ENCODE data around the gene IFRD1.

IFRD1 gene

GRCh38 chr7:112449902-112450806 lies at the start of gene IFRD1:
IFRD1 (plus strand) TSS chr7:112450460; CDS start chr7:112450689, 229 bp downstream.
- DNase-seq (ENCODE audit: low read depth in 2 of 2), result peak; percentile 99 to 100

GRCh38 chr7:112404321-112404720 lies 45.9 kb upstream of the IFRD1 start:
- no peak for DNase-seq (ENCODE audit: low read depth in 2 of 2)

- no peak for DNase-seq (ENCODE audit: low read depth in 2 of 2)
Measured at GRCh38 chr7:112405286-112405685, 45.0 kb upstream of the IFRD1 start.

DNA sequence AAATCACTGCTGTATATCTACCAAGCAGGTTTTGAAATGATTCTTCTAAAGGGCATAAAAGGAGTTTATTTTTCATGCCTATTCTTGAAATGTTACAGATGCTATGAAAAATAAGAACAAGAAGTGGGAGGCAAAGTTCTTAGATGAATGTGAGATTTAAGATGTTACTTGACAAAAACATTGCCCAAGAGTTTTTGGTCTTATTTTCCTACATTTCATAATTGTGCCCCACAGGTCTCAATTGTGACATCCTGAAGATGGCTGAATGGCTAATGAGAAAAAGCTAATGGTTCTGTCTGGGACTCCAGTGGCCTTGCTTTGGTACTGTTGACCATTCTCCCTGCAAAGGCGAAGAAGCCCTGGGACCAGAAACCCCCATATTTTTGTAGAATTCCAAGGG lies 43.0 kb upstream of the IFRD1 start:
- DNase-seq (ENCODE audit: low read depth in 2 of 2), result no peak

DNA sequence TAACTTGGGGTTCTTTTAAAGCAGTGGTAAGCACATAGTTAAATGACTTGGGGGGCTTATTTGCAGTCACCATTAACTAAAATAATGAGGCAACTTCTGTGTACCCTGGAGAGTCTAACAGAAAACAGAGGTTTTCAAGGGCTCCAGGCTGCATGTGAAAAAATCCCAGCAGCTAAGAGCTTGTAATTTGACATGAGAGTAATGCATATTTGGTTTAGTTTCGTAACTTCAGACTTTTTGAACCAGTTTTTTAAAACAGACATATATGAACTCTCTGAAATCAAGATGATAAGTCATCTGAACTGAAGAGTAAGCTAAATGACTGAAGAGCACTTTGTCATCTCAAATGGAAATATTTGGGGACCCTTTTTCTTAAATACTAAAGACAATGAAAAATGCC lies 40.2 kb upstream of the IFRD1 start:
- DNase-seq (ENCODE audit: low read depth in 2 of 2), result no peak

- no peak for DNase-seq (ENCODE audit: low read depth in 2 of 2)
Measured at GRCh38 chr7:112411186-112411795, 39.0 kb upstream of the IFRD1 start.

DNA sequence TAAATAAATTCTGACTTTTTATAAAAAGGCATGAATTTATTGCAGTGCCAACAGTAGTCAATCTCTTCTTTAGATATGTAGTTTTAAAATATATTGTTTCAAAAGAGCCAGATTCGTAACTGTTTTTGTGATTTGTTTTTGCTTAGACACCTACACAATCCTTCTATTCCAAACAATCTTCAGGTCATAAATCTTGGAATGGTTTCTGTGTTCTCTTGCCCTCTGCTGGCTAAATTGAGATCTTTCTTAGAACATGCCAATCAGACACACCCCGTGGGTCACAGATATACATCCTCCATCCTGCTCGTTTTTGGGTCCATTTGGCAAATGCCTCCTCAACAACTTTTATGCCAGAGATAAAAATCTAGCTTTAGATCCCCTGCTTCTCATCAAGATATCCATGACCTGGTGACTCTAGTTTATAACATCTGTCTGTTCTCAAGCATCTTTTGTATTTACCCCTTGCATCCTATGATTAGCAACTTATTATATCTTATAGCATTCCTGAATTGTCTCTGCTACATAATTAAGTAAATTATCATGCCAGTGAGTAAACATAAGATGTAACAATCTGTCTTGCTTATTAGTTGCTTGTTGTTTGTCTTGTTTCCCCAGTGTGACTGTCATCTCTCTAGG lies 35.3 kb upstream of the IFRD1 start:
- no peak for DNase-seq (ENCODE audit: low read depth in 2 of 2)

DNA sequence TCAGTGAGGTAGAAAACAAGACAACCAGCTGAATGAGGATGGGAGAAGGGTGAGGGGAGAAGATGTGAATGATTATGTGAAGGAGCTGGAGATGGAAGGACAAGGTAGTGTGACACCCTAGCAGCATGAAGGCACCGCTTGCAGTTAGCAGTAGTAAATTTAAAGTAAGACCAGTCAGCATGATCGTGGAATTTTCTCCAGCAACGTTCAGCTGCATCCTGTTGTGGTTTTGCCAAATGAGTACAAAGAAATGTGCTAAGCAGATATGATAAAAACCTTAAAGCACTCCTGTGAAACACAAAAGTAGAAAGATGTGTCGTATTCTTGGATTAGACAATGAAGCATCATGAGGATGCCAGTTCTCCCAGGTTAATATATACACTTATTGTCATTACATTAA lies 34.1 kb upstream of the IFRD1 start:
- no peak for DNase-seq (ENCODE audit: low read depth in 2 of 2)

GRCh38 chr7:112419543-112420130 lies 30.6 kb upstream of the IFRD1 start:
- DNase-seq (ENCODE audit: low read depth in 2 of 2), result no peak

DNA sequence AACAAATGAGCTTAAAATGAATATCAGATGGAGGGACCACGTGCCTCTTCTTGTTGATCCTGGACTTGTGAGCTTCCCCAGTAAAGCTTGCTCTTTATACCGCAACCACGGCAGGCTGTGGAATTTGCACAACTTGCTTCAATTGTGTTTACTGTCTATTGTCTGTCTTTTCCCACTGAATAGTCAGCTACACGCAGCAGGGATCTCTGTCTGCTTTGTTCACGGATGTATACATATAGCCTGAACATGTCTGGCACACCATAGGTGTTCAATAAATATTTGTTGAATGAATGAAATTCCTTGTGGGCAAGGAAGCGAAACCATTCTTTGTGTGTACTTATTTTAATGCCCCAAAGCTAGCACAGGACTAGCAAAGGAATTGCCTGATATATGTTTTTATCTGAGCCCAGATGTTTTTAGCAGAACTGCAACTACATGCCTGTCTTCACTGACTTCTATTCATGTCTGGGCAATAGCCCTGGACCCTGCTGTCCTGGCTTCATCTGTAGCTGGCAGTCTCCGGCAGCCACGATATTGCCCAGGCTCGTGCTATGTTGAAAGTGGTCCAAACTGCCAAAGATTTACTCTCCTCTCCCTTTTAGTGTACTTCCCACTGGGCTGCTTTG lies 29.9 kb upstream of the IFRD1 start:
- no peak for DNase-seq (ENCODE audit: low read depth in 2 of 2)

- no peak for DNase-seq (ENCODE audit: low read depth in 2 of 2)
Measured at GRCh38 chr7:112421666-112422486, 28.4 kb upstream of the IFRD1 start.

DNA sequence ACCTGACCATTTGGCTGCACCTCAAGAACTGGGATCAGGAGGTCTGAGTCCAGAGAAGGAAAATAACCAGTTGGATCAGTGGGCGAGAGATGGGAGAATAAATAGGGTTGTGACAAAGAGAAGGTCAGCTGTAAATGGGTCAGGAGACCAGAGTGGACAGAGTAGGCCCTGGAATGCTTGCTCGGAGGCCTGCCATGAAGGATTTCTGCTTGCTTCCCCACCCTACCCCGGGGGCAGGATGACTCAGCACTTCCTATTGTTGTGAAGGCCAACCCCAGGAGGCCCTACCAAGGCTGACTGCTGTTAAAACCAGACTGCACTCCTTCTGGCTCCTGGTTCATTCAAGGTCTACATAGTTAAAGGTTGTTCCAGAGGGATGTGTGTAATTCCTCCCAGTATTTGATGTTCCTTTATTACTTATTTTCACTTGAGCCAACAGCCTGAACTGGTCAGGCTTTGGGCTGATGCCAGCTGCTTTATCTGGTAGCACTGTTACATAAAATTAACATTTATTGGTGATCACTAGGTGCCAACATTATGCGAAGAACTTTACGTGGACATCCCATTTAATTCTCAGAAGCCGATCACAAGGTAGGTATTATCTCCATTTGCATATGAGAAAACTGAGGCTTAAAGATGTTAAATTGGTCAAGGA lies 27.3 kb upstream of the IFRD1 start:
- no peak for DNase-seq (ENCODE audit: low read depth in 2 of 2)

DNA sequence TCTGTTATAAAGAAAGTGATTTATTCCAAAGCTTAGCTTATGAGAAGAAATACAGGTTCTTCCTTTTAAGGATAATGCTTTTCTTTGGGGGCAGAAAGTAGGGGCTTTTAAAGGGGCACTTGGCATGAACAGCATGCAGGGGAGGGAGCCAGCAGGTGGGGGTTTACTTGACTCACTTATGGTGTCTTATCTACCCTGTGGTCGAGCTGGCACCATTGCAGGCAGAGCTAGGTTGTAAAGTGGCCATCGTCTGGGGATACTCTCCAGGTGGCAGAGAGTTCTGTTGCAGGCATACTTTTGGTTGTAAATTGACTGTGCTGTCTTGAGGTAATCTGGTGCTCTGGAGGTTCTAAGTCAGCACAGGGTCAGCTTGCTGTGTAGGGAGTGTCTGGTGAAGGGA lies 26.3 kb upstream of the IFRD1 start:
- DNase-seq (ENCODE audit: low read depth in 2 of 2), result no peak

DNA sequence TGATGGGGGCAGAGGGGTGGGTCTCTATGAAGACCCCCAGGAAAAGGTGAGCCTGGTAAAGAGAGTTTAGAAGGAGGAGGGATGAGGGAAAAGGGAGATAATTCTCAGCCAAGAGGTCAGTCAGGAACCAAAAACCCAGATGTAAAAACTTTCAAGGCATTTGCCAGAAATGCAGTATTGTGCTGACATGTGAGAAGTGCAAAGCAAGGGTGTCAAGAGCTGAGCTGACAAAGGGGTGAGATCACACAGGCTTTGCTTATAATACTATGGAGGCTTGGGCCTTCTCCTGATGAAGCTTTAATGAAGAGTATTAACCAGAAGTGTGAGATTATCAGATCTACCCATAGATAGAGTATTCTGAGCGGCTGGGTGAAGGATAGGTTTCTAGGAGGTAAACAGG lies 22.3 kb upstream of the IFRD1 start:
- DNase-seq (ENCODE audit: low read depth in 2 of 2), result no peak

DNA sequence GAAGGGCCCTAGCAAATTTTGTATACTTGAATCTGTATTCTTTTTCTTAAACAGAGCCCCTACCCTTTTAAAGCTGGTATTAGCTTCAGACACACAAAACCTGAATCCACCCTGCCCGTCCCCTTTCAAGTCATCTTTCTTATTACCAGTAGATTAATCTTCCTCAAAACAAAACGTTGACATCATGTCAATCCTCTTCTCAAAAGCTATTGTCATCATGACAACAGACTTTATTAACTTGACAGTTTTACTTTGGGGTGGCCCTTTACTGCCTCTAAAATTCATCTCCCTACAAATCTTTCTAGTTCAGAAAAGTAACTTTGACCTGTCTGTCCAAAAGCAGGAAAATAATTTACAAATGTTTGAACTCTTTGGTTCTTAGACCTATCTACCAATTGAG lies 21.5 kb upstream of the IFRD1 start:
- DNase-seq (ENCODE audit: low read depth in 2 of 2), result no peak

DNA sequence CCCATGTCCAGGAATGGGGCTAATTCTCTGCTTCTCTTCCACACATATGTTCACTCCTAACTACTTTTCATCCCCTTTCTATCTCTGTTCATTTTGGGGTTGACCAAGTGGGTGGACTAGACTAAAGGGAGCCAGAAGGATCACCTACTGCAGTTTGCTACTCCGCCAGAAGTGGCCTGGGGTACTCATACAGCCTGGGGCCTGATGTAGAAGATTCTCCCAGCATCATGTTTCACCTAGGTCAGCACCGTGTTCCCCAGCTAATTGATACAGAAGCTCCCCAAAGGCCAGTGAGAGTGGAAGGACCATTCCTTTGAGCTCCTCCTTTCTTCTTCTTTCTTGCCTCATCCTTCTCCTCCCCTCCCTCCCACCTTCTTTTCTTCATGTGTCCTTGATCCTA lies 19.6 kb upstream of the IFRD1 start:
- no peak for DNase-seq (ENCODE audit: low read depth in 2 of 2)

- no peak for DNase-seq (ENCODE audit: low read depth in 2 of 2)
Measured at GRCh38 chr7:112431803-112432202, 18.5 kb upstream of the IFRD1 start.

- DNase-seq (ENCODE audit: low read depth in 2 of 2), result no peak
Measured at GRCh38 chr7:112433289-112433688, 17.0 kb upstream of the IFRD1 start.

GRCh38 chr7:112437072-112437471 lies 13.2 kb upstream of the IFRD1 start:
- no peak for DNase-seq (ENCODE audit: low read depth in 2 of 2)

DNA sequence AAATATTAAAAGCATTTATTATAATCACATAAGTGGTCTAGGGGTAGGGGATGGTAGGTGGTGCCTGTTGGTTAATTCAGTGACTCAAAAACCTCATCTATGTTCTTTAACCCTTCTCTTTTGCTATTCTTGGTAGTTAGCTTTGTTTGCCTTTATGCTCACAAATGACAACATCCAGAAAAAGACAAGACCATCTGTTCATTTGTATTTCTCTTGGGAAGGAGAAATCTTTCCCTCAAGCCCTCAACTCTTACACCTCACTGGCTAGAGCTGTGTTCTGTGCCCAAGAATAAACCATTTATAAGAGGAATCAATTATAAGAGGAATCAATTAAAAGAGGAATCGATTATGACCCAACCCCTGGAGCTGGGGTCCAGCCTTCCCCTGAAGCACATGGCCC lies 10.8 kb upstream of the IFRD1 start:
- no peak for DNase-seq (ENCODE audit: low read depth in 2 of 2)

DNA sequence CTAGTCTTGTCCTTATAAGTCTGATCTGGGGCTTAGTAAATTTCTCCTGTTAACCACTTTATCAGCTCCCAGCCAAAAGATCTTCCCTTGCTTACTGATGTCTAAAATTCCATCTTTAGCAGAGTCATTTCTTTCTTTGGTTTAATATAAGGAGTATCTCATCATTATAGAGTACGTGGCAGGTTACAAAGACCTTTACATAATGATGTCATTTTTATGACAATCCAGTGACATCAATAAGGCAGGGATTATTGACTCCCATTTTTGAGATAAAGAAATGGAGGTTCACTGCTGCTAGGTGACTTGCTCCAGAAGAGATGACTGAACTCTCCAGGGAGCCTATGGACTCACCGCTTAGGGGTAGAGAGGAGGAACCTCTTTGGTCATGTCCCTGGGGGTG lies 8.1 kb upstream of the IFRD1 start:
- DNase-seq (ENCODE audit: low read depth in 2 of 2), result no peak
